Karpas-422 (cell line): Measurements from ENCODE around the gene DVL3. TPM values are rescaled to one million over a fixed set of nuclear protein-coding genes. Genes with fewer than 3 reads are reported as not detected.
A peak's percentile ranks its signal among the peaks of the same experiment; 100 is the strongest.

Source experiments
- DNase-seq: peaks from one replicate; pipeline ENCODE4 v3.0.0-alpha.2; 2015
- H2AFZ ChIP-seq: fragments of 200-600 bp; sonication (generic); 2 replicates; pipeline ENCODE4 v1.6.1; 2014; ENCODE audit warnings: antibody characterized with exemption, low read length, mixed read lengths
- H3K27ac ChIP-seq: fragments of 200-600 bp; sonication (generic); 2 replicates; pipeline ENCODE4 v1.5.1; 2014; ENCODE audit warnings: mild to moderate bottlenecking, low read length, moderate library complexity
- H3K27me3 ChIP-seq: fragments of 200-600 bp; sonication (generic); 2 replicates; pipeline ENCODE4 v1.6.1; 2014; ENCODE audit warnings: low read length, mixed read lengths
- H3K36me3 ChIP-seq: fragments of 200-600 bp; sonication (generic); 2 replicates; pipeline ENCODE4 v1.6.1; 2014; ENCODE audit warnings: low read length, mixed read lengths; ENCODE audit not compliant: insufficient read depth
- H3K4me1 ChIP-seq: fragments of 200-600 bp; sonication (generic); 2 replicates; pipeline ENCODE4 v1.6.1; 2014; ENCODE audit warnings: mild to moderate bottlenecking, low read length, mixed read lengths
- H3K4me2 ChIP-seq: fragments of 200-600 bp; sonication (generic); 2 replicates; pipeline ENCODE4 v1.6.1; 2014; ENCODE audit warnings: low read length, low read depth, mild to moderate bottlenecking; ENCODE audit not compliant: poor library complexity, severe bottlenecking
- H3K4me3 ChIP-seq: fragments of 200-600 bp; sonication (generic); 2 replicates; pipeline ENCODE4 v1.5.1; 2014; ENCODE audit warnings: mild to moderate bottlenecking, antibody characterized with exemption, low read length, mixed read lengths
- H3K79me2 ChIP-seq: fragments of 200-600 bp; sonication (generic); 2 replicates; pipeline ENCODE4 v1.6.1; 2014; ENCODE audit warnings: mild to moderate bottlenecking, low read length, mixed read lengths
- H3K9ac ChIP-seq: fragments of 200-600 bp; sonication (generic); 2 replicates; pipeline ENCODE4 v1.6.0; 2014; ENCODE audit warnings: low read length
- H3K9me2 ChIP-seq: fragments of 200-600 bp; sonication (generic), shearing (Covaris generic); replicated peaks from 2 replicates; pipeline ENCODE4 v1.6.0; 2014; ENCODE audit warnings: mild to moderate bottlenecking, low read length, moderate library complexity; ENCODE audit not compliant: insufficient read depth
- H3K9me3 ChIP-seq: fragments of 300-700, 200-600 bp; sonication (generic); 2 replicates; pipeline ENCODE4 v1.6.1; 2014; ENCODE audit warnings: low read length, mixed read lengths
- H4K20me1 ChIP-seq: fragments of 200-600 bp; sonication (generic); 2 replicates; pipeline ENCODE4 v1.6.1; 2014; ENCODE audit warnings: mild to moderate bottlenecking, antibody characterized with exemption, low read length, low read depth; ENCODE audit not compliant: insufficient read depth
- total RNA-seq: library from RNA; depleted of rRNA; stranded (reverse); fragments of >200 nt; shearing (Covaris generic); gene quantifications from 2 replicates; pipeline ENCODE4 v1.2.3, GENCODE V29; 2014; ENCODE audit warnings: low replicate concordance

DVL3 gene
- total RNA-seq, 1 experiment from 2014 or later: 62.1 TPM

DNA sequence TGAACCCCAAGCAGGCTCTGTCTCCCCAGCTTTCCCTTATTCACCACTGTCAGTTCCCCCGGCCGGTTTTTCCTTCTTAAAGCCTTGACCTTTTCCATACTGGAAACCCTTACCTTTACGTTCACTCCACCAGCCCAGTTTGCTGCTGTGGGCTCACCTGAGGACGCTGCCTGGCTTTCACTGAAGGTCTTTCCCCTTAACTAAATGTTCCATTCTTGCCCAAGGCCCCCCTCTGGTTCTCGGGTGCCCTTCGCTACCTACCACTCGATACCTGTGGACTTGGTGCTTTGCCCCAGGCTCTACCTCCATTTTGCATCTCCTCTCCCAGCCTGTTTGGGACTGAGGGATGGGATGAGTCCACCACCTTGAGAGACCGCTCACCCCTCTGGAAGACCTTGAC is 20.3 kb downstream of the DVL3 start:
- no peak overlapping the region for H2AFZ ChIP-seq

DNA sequence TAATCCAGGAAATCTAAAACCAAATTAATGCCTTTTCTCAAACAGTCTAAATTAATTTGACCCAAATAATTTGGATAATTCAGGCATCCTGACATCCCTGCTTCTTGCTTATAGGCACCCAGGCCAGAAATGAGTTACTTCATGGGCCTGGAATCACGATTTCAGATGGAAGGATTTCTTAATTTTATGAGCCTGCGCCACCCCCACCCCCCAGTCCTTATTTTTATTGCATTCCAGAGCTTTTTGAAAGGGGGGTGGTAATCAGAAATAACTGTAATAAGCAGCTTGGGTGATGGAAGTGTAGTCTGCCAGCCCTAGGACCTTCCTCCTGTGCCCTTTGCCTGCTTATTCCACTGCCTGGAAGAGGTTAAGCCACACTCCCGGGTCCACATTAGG is 20.8 kb downstream of the DVL3 start:
- H3K36me3 ChIP-seq: peaks cover 24% of the 10 kb centered on the region
- no peaks in the 10 kb centered on the region for H3K9me3 ChIP-seq
- H3K4me2 ChIP-seq: peak overlapping the region; percentile 94
- no peaks in the 10 kb centered on the region for H4K20me1 ChIP-seq
- no peaks in the 10 kb centered on the region for H3K9me2 ChIP-seq
- H3K4me3 ChIP-seq: peak overlapping the region; percentile 86
- no peak overlapping the region for H2AFZ ChIP-seq
- DNase-seq: no peak
- H3K27me3 ChIP-seq: no peaks in the 10 kb centered on the region
- peaks cover 40% of the 10 kb centered on the region for H3K79me2 ChIP-seq
- H3K27ac ChIP-seq: no peak overlapping the region
- H3K4me1 ChIP-seq: peaks cover 27% of the 10 kb centered on the region
- H3K9ac ChIP-seq: peak overlapping the region; percentile 87

More for the DNA sequence above, 20.3 kb downstream of the DVL3 start:
- H3K9me2 ChIP-seq: no peaks in the 10 kb centered on the region
- H3K27me3 ChIP-seq: no peaks in the 10 kb centered on the region
- no peak overlapping the region for H3K27ac ChIP-seq
- H3K9ac ChIP-seq: peak overlapping the region; percentile 87
- H3K4me3 ChIP-seq: peak overlapping the region; percentile 86
- no peaks in the 10 kb centered on the region for H3K9me3 ChIP-seq
- peak overlapping the region; percentile 94 for H3K4me2 ChIP-seq
- peaks cover 24% of the 10 kb centered on the region for H3K36me3 ChIP-seq
- peaks cover 27% of the 10 kb centered on the region for H3K4me1 ChIP-seq
- H4K20me1 ChIP-seq: no peaks in the 10 kb centered on the region
- H3K79me2 ChIP-seq: peaks cover 40% of the 10 kb centered on the region
- peak; percentile 64 for DNase-seq

DNA sequence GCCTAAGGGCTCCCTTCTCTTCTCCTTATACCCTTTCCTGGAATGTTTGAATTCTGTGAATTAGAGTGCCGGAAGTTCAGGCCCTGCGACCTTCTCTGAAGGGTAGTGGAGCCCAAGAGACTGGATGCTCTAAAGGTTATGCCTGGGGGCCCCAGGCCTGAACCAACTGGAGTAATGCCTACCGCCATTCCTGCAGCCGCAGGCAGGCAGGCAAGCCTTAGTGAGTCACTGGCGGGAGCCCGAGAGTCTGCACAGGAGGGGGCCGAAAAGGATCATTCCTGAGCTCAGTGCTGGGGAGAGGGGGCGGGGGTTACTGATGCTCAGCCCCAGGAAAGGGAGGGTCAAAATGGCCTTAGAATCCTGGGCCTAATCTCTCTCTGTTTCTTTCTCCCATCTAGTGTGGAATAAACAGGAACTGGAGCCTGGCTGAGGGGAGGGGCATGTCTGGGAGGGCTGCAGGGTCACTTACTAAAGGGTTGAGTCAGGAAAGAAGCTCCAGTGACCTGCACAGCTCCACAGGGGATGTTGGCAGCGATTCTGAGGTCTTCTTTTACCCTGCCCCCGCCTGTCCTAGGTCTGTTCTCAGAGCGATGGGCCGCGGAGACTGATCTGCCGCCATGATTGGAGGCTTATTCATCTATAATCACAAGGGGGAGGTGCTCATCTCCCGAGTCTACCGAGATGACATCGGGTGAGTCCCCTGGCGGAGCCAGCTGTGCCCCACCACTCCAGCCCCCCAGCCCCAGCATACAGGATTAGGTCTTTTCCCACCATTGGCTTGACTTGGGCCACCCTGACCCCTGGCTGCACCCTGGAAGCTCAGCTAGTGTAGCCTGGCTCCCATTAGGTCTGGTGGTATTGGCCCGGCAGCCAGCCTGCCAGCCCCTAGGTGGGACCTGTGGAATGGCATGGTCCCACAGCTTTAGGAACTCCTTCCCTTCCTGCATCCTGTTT is 21.5 kb downstream of the DVL3 start:
- Histone ChIP-seq H3K4me2 (peak overlapping the region; percentile 94), H3K4me1 (peaks cover 27% of the 10 kb centered on the region), H3K4me3 (peak overlapping the region; percentile 86), H3K9me2 (no peaks in the 10 kb centered on the region), H2AFZ (no peak overlapping the region), H3K79me2 (peaks cover 40% of the 10 kb centered on the region), H3K9ac (peak overlapping the region; percentile 87), H3K36me3 (peaks cover 21% of the 10 kb centered on the region), H3K9me3 (no peaks in the 10 kb centered on the region), H4K20me1 (no peaks in the 10 kb centered on the region), H3K27ac (no peak overlapping the region), H3K27me3 (no peaks in the 10 kb centered on the region)
- DNase-seq: no peak

DNA sequence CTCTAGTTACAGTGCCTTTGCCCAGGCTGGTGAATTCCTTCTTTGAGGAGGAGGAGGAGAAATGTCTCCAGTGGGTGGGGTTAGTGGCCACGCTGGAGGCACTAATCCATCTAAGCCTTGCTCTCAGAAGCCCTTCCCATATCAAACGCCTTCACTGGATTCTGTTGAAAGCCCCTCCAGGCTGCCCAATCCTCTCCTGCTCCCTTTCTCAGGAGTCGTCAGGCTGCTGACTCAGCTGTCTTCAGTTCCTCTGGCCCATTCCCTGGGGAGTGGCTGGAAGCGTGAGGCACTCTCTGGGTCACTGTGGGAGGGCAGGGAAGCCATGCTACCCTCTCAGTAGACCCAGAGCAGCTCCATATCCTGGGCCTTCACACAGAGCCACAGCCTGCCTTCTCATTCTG is 22.2 kb downstream of the DVL3 start:
- peak; percentile 60 for DNase-seq
- Histone ChIP-seq H3K4me2 (peak overlapping the region; percentile 94), H3K4me1 (peaks cover 27% of the 10 kb centered on the region), H3K4me3 (no peak overlapping the region), H3K9ac (no peak overlapping the region), H3K27ac (no peak overlapping the region), H3K9me3 (no peaks in the 10 kb centered on the region), H2AFZ (no peak overlapping the region), H3K79me2 (peaks cover 40% of the 10 kb centered on the region), H3K36me3 (peaks cover 24% of the 10 kb centered on the region), H4K20me1 (no peaks in the 10 kb centered on the region), H3K27me3 (no peaks in the 10 kb centered on the region), H3K9me2 (no peaks in the 10 kb centered on the region)

DNA sequence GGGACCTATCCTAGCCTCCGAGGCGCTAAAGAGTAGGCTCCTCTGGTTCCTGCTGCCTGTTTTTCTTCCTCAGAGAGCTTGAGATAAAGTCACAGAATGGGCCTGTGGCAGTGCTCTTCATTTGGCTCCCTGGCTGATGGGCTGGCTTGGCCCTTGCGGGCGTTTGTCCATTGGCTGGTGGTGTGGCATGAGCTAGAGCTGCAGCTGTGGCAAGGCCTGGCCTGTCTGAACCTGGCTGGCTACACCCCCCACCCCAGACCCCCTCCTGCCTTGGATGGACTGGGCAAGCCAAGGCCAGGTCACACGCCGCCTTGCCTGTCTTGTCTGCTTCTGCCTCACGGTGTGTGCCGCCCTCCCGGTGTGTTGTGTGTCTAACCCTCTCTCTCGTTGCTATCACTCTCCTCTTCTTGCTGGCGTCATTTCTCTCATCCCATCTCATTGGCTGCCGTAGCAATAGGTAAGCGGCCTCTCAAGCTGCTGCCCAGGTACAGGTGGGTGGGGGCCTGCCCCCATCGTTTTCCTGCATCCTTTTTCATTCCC is 22.7 kb downstream of the DVL3 start:
- H3K79me2 ChIP-seq: peaks cover 40% of the 10 kb centered on the region
- no peak overlapping the region for H3K9ac ChIP-seq
- H3K9me2 ChIP-seq: no peaks in the 10 kb centered on the region
- no peak overlapping the region for H3K4me3 ChIP-seq
- H4K20me1 ChIP-seq: no peaks in the 10 kb centered on the region
- no peak overlapping the region for H3K27ac ChIP-seq
- peaks cover 27% of the 10 kb centered on the region for H3K4me1 ChIP-seq
- no peak for DNase-seq
- no peak overlapping the region for H3K4me2 ChIP-seq
- H3K9me3 ChIP-seq: no peaks in the 10 kb centered on the region
- H3K27me3 ChIP-seq: no peaks in the 10 kb centered on the region
- no peak overlapping the region for H2AFZ ChIP-seq
- peaks cover 27% of the 10 kb centered on the region for H3K36me3 ChIP-seq

DNA sequence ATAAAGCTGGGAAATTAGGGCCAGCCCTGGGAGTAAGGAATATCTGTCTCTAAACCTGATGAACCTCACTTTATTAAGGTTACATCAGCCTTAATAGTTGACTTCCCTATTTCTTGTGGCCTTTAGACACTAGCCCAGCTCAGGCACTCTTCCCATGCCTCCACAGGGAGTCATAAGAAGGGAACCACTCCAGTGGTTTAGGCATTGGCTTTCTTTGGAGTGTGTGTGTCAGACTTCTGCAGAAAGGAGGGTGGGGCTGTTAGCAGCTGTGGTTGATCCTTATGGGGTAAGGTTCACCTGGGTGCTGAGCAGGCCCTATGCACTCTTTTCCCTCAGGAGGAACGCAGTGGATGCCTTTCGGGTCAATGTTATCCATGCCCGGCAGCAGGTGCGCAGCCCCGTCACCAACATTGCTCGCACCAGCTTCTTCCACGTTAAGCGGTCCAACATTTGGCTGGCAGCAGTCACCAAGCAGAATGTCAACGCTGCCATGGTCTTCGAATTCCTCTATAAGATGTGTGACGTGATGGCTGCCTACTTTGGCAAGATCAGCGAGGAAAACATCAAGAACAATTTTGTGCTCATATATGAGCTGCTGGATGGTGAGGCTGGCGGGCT is 23.5 kb downstream of the DVL3 start:
- Histone ChIP-seq H3K9ac (no peak overlapping the region), H3K9me2 (no peaks in the 10 kb centered on the region), H3K4me2 (no peak overlapping the region), H3K4me3 (no peak overlapping the region), H3K27me3 (no peaks in the 10 kb centered on the region), H2AFZ (no peak overlapping the region), H4K20me1 (no peaks in the 10 kb centered on the region), H3K4me1 (peaks cover 27% of the 10 kb centered on the region), H3K79me2 (peaks cover 40% of the 10 kb centered on the region), H3K36me3 (peaks cover 32% of the 10 kb centered on the region), H3K9me3 (no peaks in the 10 kb centered on the region), H3K27ac (no peak overlapping the region)
- no peak for DNase-seq

DNA sequence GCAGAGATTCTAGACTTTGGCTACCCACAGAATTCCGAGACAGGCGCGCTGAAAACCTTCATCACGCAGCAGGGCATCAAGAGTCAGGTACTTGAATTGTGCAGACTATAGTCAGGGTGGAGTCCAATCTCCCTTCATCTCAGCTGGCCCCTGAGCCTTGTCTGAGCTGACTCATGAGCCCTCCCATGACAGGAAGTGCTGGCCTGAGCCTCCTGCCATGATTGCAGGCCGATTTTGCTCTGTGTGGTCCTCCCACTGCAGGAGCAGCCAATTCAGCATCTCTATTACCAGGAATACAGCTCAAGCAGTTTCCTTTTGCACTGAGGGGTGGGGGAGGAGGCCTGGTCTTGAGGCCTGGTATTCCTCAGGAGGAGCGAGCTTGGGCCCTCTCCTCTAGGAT is 25.0 kb downstream of the DVL3 start:
- no peak overlapping the region for H3K9ac ChIP-seq
- no peak for DNase-seq
- H3K9me2 ChIP-seq: no peaks in the 10 kb centered on the region
- H3K4me1 ChIP-seq: peaks cover 25% of the 10 kb centered on the region
- no peak overlapping the region for H3K4me3 ChIP-seq
- H3K79me2 ChIP-seq: peaks cover 36% of the 10 kb centered on the region
- H4K20me1 ChIP-seq: no peaks in the 10 kb centered on the region
- no peak overlapping the region for H2AFZ ChIP-seq
- H3K4me2 ChIP-seq: no peak overlapping the region
- no peaks in the 10 kb centered on the region for H3K27me3 ChIP-seq
- no peak overlapping the region for H3K27ac ChIP-seq
- no peaks in the 10 kb centered on the region for H3K9me3 ChIP-seq
- H3K36me3 ChIP-seq: peaks cover 32% of the 10 kb centered on the region

DNA sequence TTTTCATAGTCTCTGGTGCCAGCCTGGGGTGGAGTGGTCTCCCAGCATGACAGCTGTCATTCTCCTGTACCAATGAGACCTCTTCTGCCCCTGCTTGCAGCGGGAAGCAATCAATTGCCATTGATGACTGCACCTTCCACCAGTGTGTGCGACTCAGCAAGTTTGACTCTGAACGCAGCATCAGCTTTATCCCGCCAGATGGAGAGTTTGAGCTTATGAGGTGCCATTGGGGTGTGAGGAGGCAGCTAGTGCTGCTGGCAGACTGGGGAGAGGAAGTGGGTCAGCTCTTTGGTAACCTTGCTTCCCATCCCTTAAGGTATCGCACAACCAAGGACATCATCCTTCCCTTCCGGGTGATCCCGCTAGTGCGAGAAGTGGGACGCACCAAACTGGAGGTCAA is 26.4 kb downstream of the DVL3 start:
- no peak for DNase-seq
- Histone ChIP-seq H3K79me2 (peaks cover 27% of the 10 kb centered on the region), H3K4me1 (peaks cover 19% of the 10 kb centered on the region), H3K9ac (no peak overlapping the region), H3K9me2 (no peaks in the 10 kb centered on the region), H3K4me3 (no peak overlapping the region), H3K9me3 (no peaks in the 10 kb centered on the region), H2AFZ (no peak overlapping the region), H3K36me3 (peaks cover 32% of the 10 kb centered on the region), H4K20me1 (peaks cover under 1% of the 10 kb centered on the region; the same call in 1 of the 2 replicates), H3K4me2 (no peak overlapping the region), H3K27ac (no peak overlapping the region), H3K27me3 (no peaks in the 10 kb centered on the region)
